HEK293T (cell line): Measurements from ENCODE around the gene NAP1L1.
"Not testable (repeated sequence)": the region's sequence is repeated elsewhere in the genome, so short reads cannot be mapped to it uniquely, and the experiment has no call there.

ENCODE experiments used
- CTCF ChIA-PET: fragments of 350-600 bp; formaldehyde crosslinking; extraction: SDS; loops from one replicate; lab custom pipeline; 2021; ENCODE audit warnings: antibody characterized with exemption, inconsistent platforms; lab: Yijun Ruan, JAX
- POLR2A ChIA-PET: fragments of 350-600 bp; formaldehyde crosslinking; extraction: SDS; loops from one replicate; lab custom pipeline; 2020; ENCODE audit warnings: antibody characterized with exemption, inconsistent platforms; lab: Yijun Ruan, JAX
- DNase-seq: peaks from one replicate; pipeline ENCODE4 v3.0.0; 2012; ENCODE audit warnings: mixed read lengths; ENCODE audit errors: extremely low spot score
- ARNT ChIP-seq: fragments of 450-650 bp; IDR thresholded peaks from 2 replicates; pipeline ENCODE4 v1.6.1; 2017; ENCODE audit warnings: mild to moderate bottlenecking
- BHLHE40 ChIP-seq: fragments of 450-650 bp; IDR thresholded peaks from 2 replicates; pipeline ENCODE4 v1.6.1; 2016; ENCODE audit warnings: mild to moderate bottlenecking, moderate library complexity, borderline replicate concordance
- CTBP1 ChIP-seq: fragments of 450-650 bp; IDR thresholded peaks from 2 replicates; pipeline ENCODE4 v1.6.1; 2016; ENCODE audit warnings: borderline replicate concordance
- ELF4 ChIP-seq: fragments of 450-650 bp; IDR thresholded peaks from 2 replicates; pipeline ENCODE4 v1.6.1; 2017; ENCODE audit warnings: antibody characterized with exemption
- FOXA1 ChIP-seq: fragments of 450-650 bp; IDR thresholded peaks from 2 replicates; pipeline ENCODE4 v1.6.1; 2016; ENCODE audit warnings: mild to moderate bottlenecking
- FOXK2 ChIP-seq: fragments of 450-650 bp; IDR thresholded peaks from 2 replicates; pipeline ENCODE4 v1.6.1; 2016; ENCODE audit warnings: mild to moderate bottlenecking
- FOXM1 ChIP-seq: fragments of 450-650 bp; IDR thresholded peaks from 2 replicates; pipeline ENCODE4 v1.6.1; 2017; ENCODE audit warnings: mild to moderate bottlenecking, borderline replicate concordance
- HDGF ChIP-seq: fragments of 450-650 bp; IDR thresholded peaks from 2 replicates; pipeline ENCODE4 v1.6.1; 2017; ENCODE audit warnings: antibody characterized with exemption, borderline replicate concordance
- L3MBTL2 ChIP-seq: fragments of 450-650 bp; conservative IDR thresholded peaks from 2 replicates; pipeline ENCODE4 v1.6.1; 2016; ENCODE audit warnings: mild to moderate bottlenecking
- LEF1 ChIP-seq: fragments of 450-650 bp; IDR thresholded peaks from 2 replicates; pipeline ENCODE4 v1.6.1; 2017; ENCODE audit warnings: mild to moderate bottlenecking, borderline replicate concordance
- NFRKB ChIP-seq: fragments of 450-650 bp; IDR thresholded peaks from 2 replicates; pipeline ENCODE4 v1.6.1; 2016; ENCODE audit warnings: mild to moderate bottlenecking, moderate library complexity
- PKNOX1 ChIP-seq: fragments of 450-650 bp; IDR thresholded peaks from 2 replicates; pipeline ENCODE4 v1.6.1; 2016
- SP1 ChIP-seq: fragments of 450-650 bp; IDR thresholded peaks from 2 replicates; pipeline ENCODE4 v1.6.1; 2017
- SUZ12 ChIP-seq: fragments of 450-650 bp; IDR thresholded peaks from 2 replicates; pipeline ENCODE4 v1.6.1; 2016; ENCODE audit warnings: mild to moderate bottlenecking
- TARDBP ChIP-seq: fragments of 450-650 bp; IDR thresholded peaks from 2 replicates; pipeline ENCODE4 v1.6.1; 2016
- ZNF384 ChIP-seq: fragments of 450-650 bp; IDR thresholded peaks from 2 replicates; pipeline ENCODE4 v1.6.1; 2016

NAP1L1 gene

GRCh38 chr12:75994069-75994740, 90.3 kb downstream of the NAP1L1 start:
- ChIA-PET CTCF (no interaction called here), POLR2A (no interaction called here)
- no peak for TF ChIP-seq FOXK2
- TF ChIP-seq PKNOX1, result no peak
- TF ChIP-seq SUZ12, result no peak
- TF ChIP-seq NFRKB, result no peak
- TF ChIP-seq ELF4, result no peak
- no peak for TF ChIP-seq FOXM1
- no peak for TF ChIP-seq LEF1
- TF ChIP-seq BHLHE40, result no peak
- DNase-seq, result no peak

GRCh38 chr12:75991753-75992152, 92.7 kb downstream of the NAP1L1 start:
- ChIA-PET CTCF (no interaction called here), POLR2A (no interaction called here)
- no peak for DNase-seq
- no peak for TF ChIP-seq ZNF384
- no peak for TF ChIP-seq FOXM1
- TF ChIP-seq FOXA1, result no peak
- no peak for TF ChIP-seq SUZ12
- TF ChIP-seq FOXK2, result no peak
- TF ChIP-seq CTBP1, result no peak
- no peak for TF ChIP-seq LEF1
- no peak for TF ChIP-seq L3MBTL2
- no peak for TF ChIP-seq SP1
- TF ChIP-seq ARNT, result no peak
- no peak for TF ChIP-seq HDGF
- no peak for TF ChIP-seq TARDBP
- TF ChIP-seq NFRKB, result no peak
- no peak for TF ChIP-seq PKNOX1
- TF ChIP-seq BHLHE40, result no peak
- TF ChIP-seq ELF4, result no peak

- POLR2A ChIA-PET, result no interaction called here
- CTCF ChIA-PET, result no interaction called here
- no peak for DNase-seq
- no peak for TF ChIP-seq LEF1
- TF ChIP-seq FOXK2, result no peak
- TF ChIP-seq SUZ12, result no peak
- TF ChIP-seq HDGF, result no peak
- TF ChIP-seq NFRKB, result no peak
Observed at GRCh38 chr12:75990189-75990912, 94.1 kb downstream of the NAP1L1 start.

- POLR2A ChIA-PET, CTCF ChIA-PET, DNase-seq: not testable (repeated sequence)
Observed at GRCh38 chr12:75987709-75988108, 96.8 kb downstream of the NAP1L1 start.
